K562 (cell line): ENCODE results near the gene NDP.

ENCODE experiments used
- KAT2B ChIP-seq: IDR thresholded peaks from one replicate; pipeline ENCODE4 v1.6.1; 2012; ENCODE audit warnings: low read depth, mild to moderate bottlenecking, control low read depth, inconsistent platforms, low read length, moderate library complexity
- KLF1 ChIP-seq: fragments of 450-650 bp; IDR thresholded peaks from 2 replicates; pipeline ENCODE4 v1.6.1; 2016; ENCODE audit warnings: missing genetic modification characterization, missing compliant biosample characterization
- POLR2AphosphoS5 ChIP-seq: IDR thresholded peaks from 2 replicates; pipeline ENCODE4 v1.6.1; 2011; ENCODE audit warnings: mild to moderate bottlenecking, low read depth, low read length, moderate library complexity; ENCODE audit not compliant: control insufficient read depth, insufficient read depth
- SMARCE1 ChIP-seq: fragments of 450-650 bp; IDR thresholded peaks from 2 replicates; pipeline ENCODE4 v1.7.1; 2016; ENCODE audit warnings: mild to moderate bottlenecking
- TF ChIP-seq, protein P1 (sequence below): sonication (generic); formaldehyde crosslinking; IDR thresholded peaks from 2 replicates; pipeline ENCODE4 v1.8.1; 2022; ENCODE audit warnings: missing genetic modification reagents
- TF ChIP-seq, protein P2 (sequence below), 2 experiments: fragments of 450-650 bp; IDR thresholded peaks; 2 replicates each; pipeline ENCODE4 v1.6.1; 2016; ENCODE audit warnings: mild to moderate bottlenecking in 2 of 2, borderline replicate concordance in 1 of 2, low read depth in 1 of 2, moderate library complexity in 1 of 2

DNA sequence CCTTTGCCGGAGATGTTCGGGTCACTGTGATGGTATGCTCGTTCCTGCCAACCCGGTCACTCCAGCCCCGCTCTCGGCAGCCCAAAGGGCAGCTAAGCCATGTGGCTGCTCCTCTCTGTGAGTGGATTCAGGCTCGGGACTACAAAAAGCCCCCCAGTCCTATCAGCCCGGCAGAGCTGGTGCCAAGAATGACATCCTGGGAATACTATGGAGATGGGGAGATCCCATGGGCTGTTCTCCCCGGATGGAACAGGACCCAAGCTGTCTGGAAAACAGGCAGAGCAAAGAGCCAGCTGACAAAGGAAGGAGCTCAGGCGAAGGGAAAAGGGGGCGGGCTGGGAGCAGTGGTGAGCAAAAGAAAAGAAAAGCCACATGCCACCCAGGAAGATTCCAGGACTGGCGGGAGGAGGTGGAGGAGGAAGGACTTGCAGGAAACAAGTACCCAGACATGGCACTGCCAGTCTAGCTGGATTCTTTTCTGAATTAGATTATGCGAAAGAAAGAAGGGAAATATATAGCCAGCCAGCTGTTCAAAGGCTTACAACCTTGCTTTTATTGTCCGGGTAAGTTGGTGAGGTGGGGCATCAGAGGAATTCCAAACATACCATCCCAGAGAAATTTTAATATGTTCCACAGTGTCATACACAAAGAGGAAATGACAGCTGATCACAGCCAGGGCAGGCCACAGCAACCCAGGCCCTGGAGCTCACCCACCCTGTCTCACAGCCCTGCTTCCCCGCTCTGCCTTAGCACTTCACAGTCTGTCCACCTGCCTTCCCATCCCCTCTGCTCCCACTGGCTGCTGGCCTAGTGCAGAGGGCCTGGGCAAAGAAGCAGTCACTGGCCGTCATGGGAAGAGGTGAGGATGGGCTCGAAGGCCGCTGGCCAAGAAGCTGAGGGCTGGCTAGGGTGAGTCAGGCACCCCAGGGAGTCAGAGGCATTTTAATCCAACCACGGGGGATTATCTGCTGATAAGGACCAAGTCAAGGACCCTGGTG, 3.4 kb downstream of the NDP start:
- no peak for TF ChIP-seq SMARCE1
- no peak for TF ChIP-seq KAT2B
- no peak for TF ChIP-seq POLR2AphosphoS5
- TF ChIP-seq, protein P1, sequence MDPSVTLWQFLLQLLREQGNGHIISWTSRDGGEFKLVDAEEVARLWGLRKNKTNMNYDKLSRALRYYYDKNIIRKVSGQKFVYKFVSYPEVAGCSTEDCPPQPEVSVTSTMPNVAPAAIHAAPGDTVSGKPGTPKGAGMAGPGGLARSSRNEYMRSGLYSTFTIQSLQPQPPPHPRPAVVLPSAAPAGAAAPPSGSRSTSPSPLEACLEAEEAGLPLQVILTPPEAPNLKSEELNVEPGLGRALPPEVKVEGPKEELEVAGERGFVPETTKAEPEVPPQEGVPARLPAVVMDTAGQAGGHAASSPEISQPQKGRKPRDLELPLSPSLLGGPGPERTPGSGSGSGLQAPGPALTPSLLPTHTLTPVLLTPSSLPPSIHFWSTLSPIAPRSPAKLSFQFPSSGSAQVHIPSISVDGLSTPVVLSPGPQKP (CRISPR knock-in tag) = no peak
- no peak for TF ChIP-seq KLF1
- TF ChIP-seq, protein P2, sequence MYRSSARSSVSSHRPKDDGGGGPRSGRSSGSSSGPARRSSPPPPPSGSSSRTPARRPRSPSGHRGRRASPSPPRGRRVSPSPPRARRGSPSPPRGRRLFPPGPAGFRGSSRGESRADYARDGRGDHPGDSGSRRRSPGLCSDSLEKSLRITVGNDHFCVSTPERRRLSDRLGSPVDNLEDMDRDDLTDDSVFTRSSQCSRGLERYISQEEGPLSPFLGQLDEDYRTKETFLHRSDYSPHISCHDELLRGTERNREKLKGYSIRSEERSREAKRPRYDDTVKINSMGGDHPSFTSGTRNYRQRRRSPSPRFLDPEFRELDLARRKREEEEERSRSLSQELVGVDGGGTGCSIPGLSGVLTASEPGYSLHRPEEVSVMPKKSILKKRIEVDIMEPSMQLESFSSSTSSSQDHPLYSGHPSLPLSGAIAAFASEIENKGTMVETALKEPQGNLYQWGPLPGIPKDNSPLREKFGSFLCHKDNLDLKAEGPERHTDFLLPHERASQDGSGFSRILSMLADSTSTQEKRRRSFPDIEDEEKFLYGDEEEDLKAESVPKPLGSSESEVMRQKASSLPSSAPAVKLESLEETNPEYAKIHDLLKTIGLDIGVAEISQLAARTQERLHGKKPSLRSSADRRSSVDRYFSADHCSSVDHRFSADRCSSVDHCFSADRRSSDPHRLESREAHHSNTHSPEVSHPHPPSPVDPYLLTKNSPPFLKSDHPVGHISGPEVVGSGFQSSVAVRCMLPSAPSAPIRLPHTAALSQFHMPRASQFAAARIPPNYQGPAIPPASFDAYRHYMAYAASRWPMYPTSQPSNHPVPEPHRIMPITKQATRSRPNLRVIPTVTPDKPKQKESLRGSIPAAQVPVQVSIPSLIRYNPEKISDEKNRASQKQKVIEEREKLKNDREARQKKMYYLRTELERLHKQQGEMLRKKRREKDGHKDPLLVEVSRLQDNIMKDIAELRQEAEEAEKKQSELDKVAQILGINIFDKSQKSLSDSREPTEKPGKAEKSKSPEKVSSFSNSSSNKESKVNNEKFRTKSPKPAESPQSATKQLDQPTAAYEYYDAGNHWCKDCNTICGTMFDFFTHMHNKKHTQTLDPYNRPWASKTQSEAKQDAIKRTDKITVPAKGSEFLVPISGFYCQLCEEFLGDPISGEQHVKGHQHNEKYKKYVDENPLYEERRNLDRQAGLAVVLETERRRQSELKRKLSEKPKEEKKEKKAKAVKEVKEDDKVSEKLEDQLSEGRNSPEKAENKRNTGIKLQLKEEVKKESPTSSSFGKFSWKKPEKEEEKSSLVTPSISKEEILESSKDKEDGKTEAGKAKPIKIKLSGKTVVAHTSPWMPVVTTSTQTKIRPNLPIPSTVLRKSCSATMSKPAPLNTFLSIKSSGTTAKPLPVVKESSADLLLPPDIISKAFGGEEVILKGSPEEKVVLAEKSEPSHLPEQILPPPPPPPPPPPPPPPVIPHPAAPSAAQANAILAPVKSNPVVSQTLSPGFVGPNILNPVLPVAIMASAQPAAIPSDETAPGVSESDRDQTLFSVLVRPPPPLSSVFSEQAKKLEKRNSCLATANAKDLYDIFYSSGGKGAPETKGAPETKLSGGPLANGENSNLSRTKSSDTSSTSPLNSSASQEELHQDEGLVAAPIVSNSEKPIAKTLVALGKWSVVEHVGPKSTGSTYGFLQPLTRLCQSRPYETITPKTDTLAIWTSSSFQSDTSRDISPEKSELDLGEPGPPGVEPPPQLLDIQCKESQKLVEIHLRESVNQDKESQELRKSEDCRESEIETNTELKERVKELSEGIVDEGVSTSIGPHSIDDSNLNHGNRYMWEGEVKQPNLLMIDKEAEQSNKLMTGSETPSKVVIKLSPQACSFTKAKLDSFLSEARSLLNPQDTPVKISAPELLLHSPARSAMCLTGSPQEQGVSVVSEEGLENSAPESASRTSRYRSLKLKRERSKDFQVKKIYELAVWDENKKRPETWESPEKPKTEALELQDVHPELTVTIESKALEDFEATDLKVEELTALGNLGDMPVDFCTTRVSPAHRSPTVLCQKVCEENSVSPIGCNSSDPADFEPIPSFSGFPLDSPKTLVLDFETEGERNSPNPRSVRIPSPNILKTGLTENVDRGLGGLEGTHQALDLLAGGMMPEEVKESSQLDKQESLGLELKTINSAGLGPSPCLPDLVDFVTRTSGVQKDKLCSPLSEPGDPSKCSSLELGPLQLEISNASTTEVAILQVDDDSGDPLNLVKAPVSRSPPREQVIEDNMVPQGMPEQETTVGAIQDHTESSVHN (IDR thresholded peaks at IDR 0.05; ENCODE audit: borderline replicate concordance in 1 of 2, low read depth in 1 of 2) = no peak
